HepG2 (cell line): Measurements from ENCODE around the gene DBN1. TPM values are rescaled to one million over a fixed set of nuclear protein-coding genes. Genes with fewer than 3 reads are reported as not detected.

Experiments
- DNMT3B ChIP-seq: conservative IDR thresholded peaks from 2 replicates; pipeline ENCODE4 v1.6.1; 2016; ENCODE audit warnings: missing biosample characterization, control low read depth
- FOSL2 ChIP-seq: sonication (generic); formaldehyde crosslinking; IDR thresholded peaks from 2 replicates; pipeline ENCODE4 v1.4.0; 2020; ENCODE audit warnings: missing genetic modification reagents
- HOXA7 ChIP-seq: sonication (generic); formaldehyde crosslinking; IDR thresholded peaks from 2 replicates; pipeline ENCODE4 v1.8.1; 2022; ENCODE audit warnings: mild to moderate bottlenecking, missing genetic modification reagents, moderate library complexity
- IKZF4 ChIP-seq: sonication (generic); formaldehyde crosslinking; IDR thresholded peaks from 2 replicates; pipeline ENCODE4 v1.5.1; 2020; ENCODE audit warnings: borderline replicate concordance, mild to moderate bottlenecking, low read depth, missing genetic modification reagents; ENCODE audit errors: not compliant biosample characterization
- MAFG ChIP-seq: sonication (generic); formaldehyde crosslinking; IDR thresholded peaks from 2 replicates; pipeline ENCODE4 v1.5.1; 2020; ENCODE audit warnings: mild to moderate bottlenecking, missing genetic modification reagents
- NFATC3 ChIP-seq: sonication (generic); formaldehyde crosslinking; IDR thresholded peaks from 2 replicates; pipeline ENCODE4 v1.5.1; 2020; ENCODE audit warnings: mild to moderate bottlenecking, missing genetic modification reagents
- RAD21 ChIP-seq: fragments of 450-650 bp; formaldehyde crosslinking; IDR thresholded peaks from 2 replicates; pipeline ENCODE4 v1.5.0; 2020; ENCODE audit warnings: mild to moderate bottlenecking
- SRF ChIP-seq: IDR thresholded peaks from 2 replicates; pipeline ENCODE4 v1.6.1; 2011; ENCODE audit warnings: mild to moderate bottlenecking, low read depth, low read length, moderate library complexity
- TRIM24 ChIP-seq: sonication (generic); formaldehyde crosslinking; IDR thresholded peaks from 2 replicates; pipeline ENCODE4 v1.8.0; 2022; ENCODE audit warnings: mild to moderate bottlenecking, missing genetic modification reagents
- U2AF2 ChIP-seq: fragments of 200-400 bp; formaldehyde crosslinking; IDR thresholded peaks from 2 replicates; pipeline ENCODE4 v1.6.1; 2017; ENCODE audit warnings: low read depth, mild to moderate bottlenecking, low read length
- ZFYVE20 ChIP-seq: sonication (generic); formaldehyde crosslinking; IDR thresholded peaks from 2 replicates; pipeline ENCODE4 v1.8.0; 2023; ENCODE audit warnings: low read depth, mild to moderate bottlenecking, moderate library complexity, missing genetic modification reagents, borderline replicate concordance
- ZIK1 ChIP-seq: sonication (generic); formaldehyde crosslinking; IDR thresholded peaks from 2 replicates; pipeline ENCODE4 v1.5.0; 2020; ENCODE audit warnings: mild to moderate bottlenecking, low read depth, missing genetic modification reagents, borderline replicate concordance
- ZMAT3 ChIP-seq: sonication (generic); formaldehyde crosslinking; conservative IDR thresholded peaks from 2 replicates; pipeline ENCODE4 v1.7.0; 2021; ENCODE audit warnings: missing genetic modification reagents
- ZNF225 ChIP-seq: sonication (generic); formaldehyde crosslinking; IDR thresholded peaks from 2 replicates; pipeline ENCODE4 v1.4.0; 2020; ENCODE audit warnings: mild to moderate bottlenecking, missing genetic modification reagents
- ZNF451 ChIP-seq: sonication (generic); formaldehyde crosslinking; IDR thresholded peaks from 2 replicates; pipeline ENCODE4 v1.5.0; 2020; ENCODE audit warnings: mild to moderate bottlenecking, missing genetic modification reagents
- ZNF543 ChIP-seq: sonication (generic); formaldehyde crosslinking; IDR thresholded peaks from 2 replicates; pipeline ENCODE4 v1.4.0; 2020; ENCODE audit warnings: mild to moderate bottlenecking, missing genetic modification reagents
- ZNF672 ChIP-seq: sonication (generic); formaldehyde crosslinking; IDR thresholded peaks from 2 replicates; pipeline ENCODE4 v1.8.1; 2022; ENCODE audit warnings: missing genetic modification reagents
- ZNF724P ChIP-seq: sonication (generic); formaldehyde crosslinking; IDR thresholded peaks from 2 replicates; pipeline ENCODE4 v1.8.0; 2022; ENCODE audit warnings: missing genetic modification reagents, borderline replicate concordance
- ZNF788 ChIP-seq: sonication (generic); formaldehyde crosslinking; IDR thresholded peaks from 2 replicates; pipeline ENCODE4 v1.5.0; 2020; ENCODE audit warnings: mild to moderate bottlenecking, missing genetic modification reagents, borderline replicate concordance
- ZNF839 ChIP-seq: sonication (generic); formaldehyde crosslinking; IDR thresholded peaks from 2 replicates; pipeline ENCODE4 v1.4.0; 2020; ENCODE audit warnings: missing genetic modification reagents, mild to moderate bottlenecking, borderline replicate concordance
- polyA plus RNA-seq, 8 experiments: library from polyadenylated mRNA; depleted of rRNA in 3 of 8; stranded (reverse) in 7 of 8; unstranded in 1 of 8; fragments of >200 nt; fragmentation: Illumina TruSeq in 4 of 8; extraction: Trizol in 4 of 8; gene quantifications; 2 replicates each; pipeline versions ENCODE4 v1.2.1 to v1.2.3, GENCODE V29; 2011 to 2016; ENCODE audit warnings: low read depth in 4 of 8, missing spikeins in 1 of 8, mixed read lengths in 1 of 8; ENCODE audit not compliant: insufficient read depth in 1 of 8
- total RNA-seq, 5 experiments: library from RNA; depleted of rRNA; stranded (reverse); fragments of >200 nt; fragmentation: Illumina TruSeq; extraction: Trizol; gene quantifications; 2 replicates each; pipeline ENCODE4 v1.2.3, GENCODE V29; 2016; ENCODE audit warnings: low read depth in 1 of 5
- TF ChIP-seq, protein P1 (sequence below): sonication (generic); formaldehyde crosslinking; IDR thresholded peaks from 2 replicates; pipeline ENCODE4 v1.5.1; 2020; ENCODE audit warnings: missing genetic modification reagents, mild to moderate bottlenecking, borderline replicate concordance
- TF ChIP-seq, protein P2 (sequence below): sonication (generic); formaldehyde crosslinking; IDR thresholded peaks from 2 replicates; pipeline ENCODE4 v1.9.0; 2021; ENCODE audit warnings: mild to moderate bottlenecking, missing genetic modification reagents

The DBN1 gene
- total and polyA plus RNA-seq, 2 of the 13 experiments (the other 11 are each of a cell fraction or from before 2014, with no cell fraction given) = 27.0 to 37.3 TPM

DNA sequence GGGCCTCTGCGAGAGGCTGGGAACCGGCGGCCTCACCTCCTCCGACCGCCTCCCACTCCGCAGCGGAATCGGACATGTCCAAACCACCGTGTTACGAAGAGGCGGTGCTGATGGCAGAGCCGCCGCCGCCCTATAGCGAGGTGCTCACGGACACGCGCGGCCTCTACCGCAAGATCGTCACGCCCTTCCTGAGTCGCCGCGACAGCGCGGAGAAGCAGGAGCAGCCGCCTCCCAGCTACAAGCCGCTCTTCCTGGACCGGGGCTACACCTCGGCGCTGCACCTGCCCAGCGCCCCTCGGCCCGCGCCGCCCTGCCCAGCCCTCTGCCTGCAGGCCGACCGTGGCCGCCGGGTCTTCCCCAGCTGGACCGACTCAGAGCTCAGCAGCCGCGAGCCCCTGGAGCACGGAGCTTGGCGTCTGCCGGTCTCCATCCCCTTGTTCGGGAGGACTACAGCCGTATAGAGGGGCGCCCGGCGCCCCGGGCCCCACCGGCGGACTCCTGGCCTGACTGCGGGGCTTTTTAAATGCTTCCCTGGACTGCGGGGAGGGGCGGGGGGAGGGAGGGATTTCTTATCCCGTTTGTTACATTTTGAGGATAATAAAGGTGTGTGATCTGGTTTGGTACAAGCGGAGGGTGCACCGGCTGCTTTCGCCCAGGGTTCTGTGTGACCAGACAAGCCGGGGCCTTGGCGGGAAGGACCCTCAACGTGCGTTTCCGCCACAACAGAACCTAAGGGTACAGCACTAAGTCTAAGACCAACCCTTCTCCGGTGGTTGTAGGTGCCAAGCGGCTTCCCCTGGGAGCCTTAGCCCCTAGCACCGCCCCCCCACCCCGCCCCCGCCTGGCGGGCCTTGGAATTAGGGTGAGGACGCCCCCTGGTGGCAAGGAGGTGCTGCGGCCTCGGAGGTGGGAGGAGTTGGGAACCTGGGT, 17.5 kb downstream of the DBN1 start (continued):
- TF ChIP-seq ZFYVE20 (CRISPR knock-in tag) = no peak
- no peak for TF ChIP-seq U2AF2
- no peak for TF ChIP-seq HOXA7 (CRISPR knock-in tag)
- TF ChIP-seq ZNF543 = no peak
- TF ChIP-seq ZNF724P (CRISPR knock-in tag) = 0 out of 2 replicates have a peak, but pooled peaks have one; percentile 6
- no peak for TF ChIP-seq ZNF839 (CRISPR knock-in tag)
- peak; percentile 16; the same call in 1 of the 2 replicates for TF ChIP-seq FOSL2 (CRISPR knock-in tag)
- no peak for TF ChIP-seq ZNF225 (CRISPR knock-in tag)
- 0 out of 2 replicates have a peak, but pooled peaks have one; percentile 44 for TF ChIP-seq ZNF451
- peak; percentile 39; the same call in 1 of the 2 replicates for TF ChIP-seq RAD21 (CRISPR knock-in tag)
- no peak for TF ChIP-seq SRF
- no peak for TF ChIP-seq ZMAT3 (CRISPR knock-in tag)
- TF ChIP-seq ZNF672 (CRISPR knock-in tag) = no peak
- peak; percentile 29; the same call in 1 of the 2 replicates for TF ChIP-seq ZNF788 (CRISPR knock-in tag)
- no peak for TF ChIP-seq NFATC3 (CRISPR knock-in tag)
- no peak for TF ChIP-seq TRIM24 (CRISPR knock-in tag)
- TF ChIP-seq, protein P1, sequence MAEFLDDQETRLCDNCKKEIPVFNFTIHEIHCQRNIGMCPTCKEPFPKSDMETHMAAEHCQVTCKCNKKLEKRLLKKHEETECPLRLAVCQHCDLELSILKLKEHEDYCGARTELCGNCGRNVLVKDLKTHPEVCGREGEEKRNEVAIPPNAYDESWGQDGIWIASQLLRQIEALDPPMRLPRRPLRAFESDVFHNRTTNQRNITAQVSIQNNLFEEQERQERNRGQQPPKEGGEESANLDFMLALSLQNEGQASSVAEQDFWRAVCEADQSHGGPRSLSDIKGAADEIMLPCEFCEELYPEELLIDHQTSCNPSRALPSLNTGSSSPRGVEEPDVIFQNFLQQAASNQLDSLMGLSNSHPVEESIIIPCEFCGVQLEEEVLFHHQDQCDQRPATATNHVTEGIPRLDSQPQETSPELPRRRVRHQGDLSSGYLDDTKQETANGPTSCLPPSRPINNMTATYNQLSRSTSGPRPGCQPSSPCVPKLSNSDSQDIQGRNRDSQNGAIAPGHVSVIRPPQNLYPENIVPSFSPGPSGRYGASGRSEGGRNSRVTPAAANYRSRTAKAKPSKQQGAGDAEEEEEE (CRISPR knock-in tag) = no peak
- TF ChIP-seq DNMT3B (CRISPR knock-in tag) = no peak
- TF ChIP-seq ZIK1 (CRISPR knock-in tag) = no peak
- TF ChIP-seq, protein P2, sequence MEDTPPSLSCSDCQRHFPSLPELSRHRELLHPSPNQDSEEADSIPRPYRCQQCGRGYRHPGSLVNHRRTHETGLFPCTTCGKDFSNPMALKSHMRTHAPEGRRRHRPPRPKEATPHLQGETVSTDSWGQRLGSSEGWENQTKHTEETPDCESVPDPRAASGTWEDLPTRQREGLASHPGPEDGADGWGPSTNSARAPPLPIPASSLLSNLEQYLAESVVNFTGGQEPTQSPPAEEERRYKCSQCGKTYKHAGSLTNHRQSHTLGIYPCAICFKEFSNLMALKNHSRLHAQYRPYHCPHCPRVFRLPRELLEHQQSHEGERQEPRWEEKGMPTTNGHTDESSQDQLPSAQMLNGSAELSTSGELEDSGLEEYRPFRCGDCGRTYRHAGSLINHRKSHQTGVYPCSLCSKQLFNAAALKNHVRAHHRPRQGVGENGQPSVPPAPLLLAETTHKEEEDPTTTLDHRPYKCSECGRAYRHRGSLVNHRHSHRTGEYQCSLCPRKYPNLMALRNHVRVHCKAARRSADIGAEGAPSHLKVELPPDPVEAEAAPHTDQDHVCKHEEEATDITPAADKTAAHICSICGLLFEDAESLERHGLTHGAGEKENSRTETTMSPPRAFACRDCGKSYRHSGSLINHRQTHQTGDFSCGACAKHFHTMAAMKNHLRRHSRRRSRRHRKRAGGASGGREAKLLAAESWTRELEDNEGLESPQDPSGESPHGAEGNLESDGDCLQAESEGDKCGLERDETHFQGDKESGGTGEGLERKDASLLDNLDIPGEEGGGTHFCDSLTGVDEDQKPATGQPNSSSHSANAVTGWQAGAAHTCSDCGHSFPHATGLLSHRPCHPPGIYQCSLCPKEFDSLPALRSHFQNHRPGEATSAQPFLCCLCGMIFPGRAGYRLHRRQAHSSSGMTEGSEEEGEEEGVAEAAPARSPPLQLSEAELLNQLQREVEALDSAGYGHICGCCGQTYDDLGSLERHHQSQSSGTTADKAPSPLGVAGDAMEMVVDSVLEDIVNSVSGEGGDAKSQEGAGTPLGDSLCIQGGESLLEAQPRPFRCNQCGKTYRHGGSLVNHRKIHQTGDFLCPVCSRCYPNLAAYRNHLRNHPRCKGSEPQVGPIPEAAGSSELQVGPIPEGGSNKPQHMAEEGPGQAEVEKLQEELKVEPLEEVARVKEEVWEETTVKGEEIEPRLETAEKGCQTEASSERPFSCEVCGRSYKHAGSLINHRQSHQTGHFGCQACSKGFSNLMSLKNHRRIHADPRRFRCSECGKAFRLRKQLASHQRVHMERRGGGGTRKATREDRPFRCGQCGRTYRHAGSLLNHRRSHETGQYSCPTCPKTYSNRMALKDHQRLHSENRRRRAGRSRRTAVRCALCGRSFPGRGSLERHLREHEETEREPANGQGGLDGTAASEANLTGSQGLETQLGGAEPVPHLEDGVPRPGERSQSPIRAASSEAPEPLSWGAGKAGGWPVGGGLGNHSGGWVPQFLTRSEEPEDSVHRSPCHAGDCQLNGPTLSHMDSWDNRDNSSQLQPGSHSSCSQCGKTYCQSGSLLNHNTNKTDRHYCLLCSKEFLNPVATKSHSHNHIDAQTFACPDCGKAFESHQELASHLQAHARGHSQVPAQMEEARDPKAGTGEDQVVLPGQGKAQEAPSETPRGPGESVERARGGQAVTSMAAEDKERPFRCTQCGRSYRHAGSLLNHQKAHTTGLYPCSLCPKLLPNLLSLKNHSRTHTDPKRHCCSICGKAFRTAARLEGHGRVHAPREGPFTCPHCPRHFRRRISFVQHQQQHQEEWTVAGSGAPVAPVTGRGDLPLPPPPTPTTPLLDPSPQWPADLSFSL (CRISPR knock-in tag) = 0 out of 2 replicates have a peak, but pooled peaks have one; percentile 47
- no peak for TF ChIP-seq IKZF4 (CRISPR knock-in tag)
- TF ChIP-seq MAFG = no peak
